Endothelial cell of hepatic sinusoid (primary cell): Measurements from ENCODE around the gene OTOA.
"Not testable (repeated sequence)": the region's sequence is repeated elsewhere in the genome, so short reads cannot be mapped to it uniquely, and the experiment has no call there.

Source experiments
- in situ Hi-C: cut with HindIII; loops from 2 replicates; pipeline ENCODE4 v1.10.0; 2017; ENCODE audit warnings: low sequenced_read_pairs

Gene OTOA

GRCh38 chr16:21714369-21714618 is 50.5 kb downstream of the OTOA start:
- in situ Hi-C loops: not testable (repeated sequence)

DNA sequence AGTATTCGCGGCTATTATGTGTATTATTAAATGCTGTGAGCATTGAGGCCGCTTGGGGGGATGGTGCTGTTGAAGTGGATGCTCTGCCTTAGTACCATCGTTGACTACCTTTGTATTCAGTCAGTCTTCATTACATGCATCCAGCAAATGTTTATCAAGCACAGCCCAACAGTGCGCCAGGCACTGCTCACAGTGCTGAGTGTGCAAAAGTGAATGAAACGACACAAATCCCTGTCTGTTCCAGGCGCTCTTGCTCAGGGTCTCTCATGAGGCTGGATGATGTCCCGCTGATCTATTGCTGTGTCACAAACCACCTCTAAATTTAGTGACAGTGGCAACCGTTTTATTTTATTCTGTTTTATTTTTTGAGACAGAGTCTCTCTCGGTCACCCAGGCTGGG is 53.8 kb downstream of the OTOA start:
- in situ Hi-C loops: no loop called here

DNA sequence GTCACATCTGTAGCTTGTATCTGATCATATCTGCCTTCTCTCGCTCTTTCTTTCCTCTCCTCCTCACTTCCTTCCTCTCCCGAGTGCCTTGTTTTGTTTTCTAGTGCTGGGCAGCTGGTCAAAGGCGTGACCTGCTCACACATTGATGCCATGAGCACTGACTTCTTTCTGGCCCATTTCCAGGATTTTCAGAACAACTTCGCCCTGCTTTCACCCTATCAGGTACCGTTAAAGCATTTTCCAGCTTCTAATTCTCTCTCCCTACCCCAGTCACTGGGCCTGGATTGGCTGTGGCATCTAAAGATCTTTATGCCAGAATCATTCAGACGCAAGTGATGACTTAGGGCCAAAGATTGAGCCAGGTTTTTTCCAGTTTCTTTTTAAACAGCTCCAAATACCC is 55.5 kb downstream of the OTOA start:
- in situ Hi-C loops: no loop called here

DNA sequence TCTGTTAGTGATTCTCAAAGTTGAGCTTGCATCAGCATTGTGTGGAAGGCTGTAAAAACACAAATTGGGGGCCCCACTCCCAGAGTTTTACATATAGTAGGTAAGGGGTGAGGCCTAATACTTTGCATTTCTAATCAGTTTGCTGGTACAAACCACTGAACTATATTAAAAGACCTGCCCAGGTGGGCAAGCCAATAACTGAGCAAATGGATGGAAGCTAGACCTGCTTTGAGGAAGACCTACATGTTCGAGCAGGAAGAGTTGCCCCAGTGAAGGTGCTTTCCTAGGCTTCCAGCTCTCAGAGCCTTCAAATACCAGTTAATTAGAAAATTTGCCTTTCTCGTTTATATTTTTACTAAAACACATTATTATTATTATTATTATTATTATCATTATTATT is 56.8 kb downstream of the OTOA start:
- in situ Hi-C loops: no loop called here

DNA sequence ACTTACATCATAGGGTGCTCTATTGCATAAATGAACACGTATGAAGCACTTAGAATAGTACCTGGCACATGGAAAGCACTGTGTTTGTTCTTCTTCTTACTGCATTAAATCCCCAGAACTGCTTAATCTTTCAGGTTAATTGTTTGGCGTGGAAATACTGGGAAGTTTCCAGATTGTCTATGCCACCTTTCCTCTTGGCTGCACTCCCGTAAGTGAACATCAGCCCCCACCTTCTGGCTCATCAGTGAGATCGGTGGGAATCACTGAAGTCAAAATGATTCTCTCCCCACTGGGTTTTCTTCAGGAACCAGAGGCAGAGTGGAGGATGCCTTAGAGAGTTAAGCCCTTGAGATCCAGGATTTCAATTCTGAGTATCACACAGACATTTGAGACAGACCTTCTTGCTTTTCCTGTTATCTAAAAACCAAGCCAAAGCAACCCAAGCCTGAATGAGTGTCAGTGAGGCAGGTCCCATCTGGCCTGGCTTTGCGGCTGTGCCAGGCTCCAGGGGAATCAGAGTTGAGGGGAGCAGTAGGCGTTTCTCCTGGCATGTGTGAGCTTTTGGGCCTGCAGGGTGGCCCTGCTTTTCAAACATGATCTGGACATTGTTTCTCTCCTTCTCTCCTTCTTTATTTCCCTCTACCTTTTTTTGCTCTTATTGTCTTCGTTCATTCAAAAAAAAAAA is 59.1 kb downstream of the OTOA start:
- in situ Hi-C loops: no loop called here

- in situ Hi-C loops: no loop called here
Measured at GRCh38 chr16:21723532-21723931, 59.8 kb downstream of the OTOA start.

GRCh38 chr16:21727344-21727743 is 63.6 kb downstream of the OTOA start:
- in situ Hi-C loops: no loop called here

DNA sequence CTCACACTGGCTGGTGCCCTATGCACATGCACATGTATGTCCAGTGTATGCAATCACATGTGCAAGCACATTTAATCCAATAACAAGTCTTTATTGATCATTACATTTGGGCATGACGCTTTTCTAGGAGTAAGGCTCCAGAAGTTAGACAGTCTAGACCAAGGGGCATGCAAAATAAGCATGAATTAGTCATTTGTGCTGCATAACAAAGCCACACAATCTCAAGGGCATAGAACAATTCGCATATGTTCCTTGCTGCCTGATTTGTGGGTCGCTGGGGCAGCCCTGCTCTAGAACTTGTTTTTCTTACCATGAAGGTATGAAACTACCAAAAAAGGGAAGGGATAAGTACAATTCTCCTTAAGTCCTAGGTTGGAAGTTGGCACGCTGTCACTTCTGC is 67.5 kb downstream of the OTOA start:
- in situ Hi-C loops: not testable (repeated sequence)

- in situ Hi-C loops: not testable (repeated sequence)
Measured at GRCh38 chr16:21740637-21741036, 76.9 kb downstream of the OTOA start.

DNA sequence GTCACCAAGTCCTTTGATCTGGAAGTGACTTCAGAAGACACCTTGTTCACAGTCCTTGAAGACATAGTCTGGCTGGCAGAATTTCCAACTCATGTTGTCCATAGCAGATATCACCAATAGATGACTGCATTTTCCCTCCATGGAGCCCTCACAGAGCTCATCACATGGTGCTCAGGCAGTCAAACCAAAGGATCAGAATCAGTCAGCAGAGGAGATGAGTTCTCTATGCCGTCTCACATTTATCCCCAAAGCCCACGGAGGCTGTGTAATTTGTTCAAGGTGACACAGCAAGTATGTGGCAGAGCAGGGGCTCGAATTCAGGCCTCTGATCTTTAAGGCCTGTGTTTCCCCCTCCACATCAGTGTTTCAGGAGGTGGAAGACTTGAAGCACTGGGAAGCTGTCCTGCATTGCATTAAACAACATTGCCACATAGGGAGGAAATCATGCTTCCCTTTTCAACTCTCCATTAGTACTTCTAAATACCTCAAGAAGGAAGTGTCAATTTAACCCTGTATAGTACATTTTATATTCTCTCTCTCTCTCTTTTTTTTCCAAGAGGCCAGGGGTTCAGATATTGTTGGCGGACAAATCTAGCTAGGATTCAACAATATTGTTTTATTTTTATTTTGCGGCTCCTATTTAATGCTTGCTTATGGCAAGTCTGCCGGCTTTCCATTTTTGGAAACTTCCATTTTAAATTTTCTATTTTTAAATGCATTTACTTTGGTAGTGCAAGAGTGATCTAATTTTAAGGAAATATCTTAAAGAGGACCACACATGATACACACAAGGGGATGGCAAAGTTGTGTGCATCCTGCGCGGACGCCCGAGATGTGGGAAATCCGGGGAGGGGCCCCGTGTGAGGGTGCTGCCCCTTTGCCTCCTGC is 92.7 kb downstream of the OTOA start:
- in situ Hi-C loops: not testable (repeated sequence)

DNA sequence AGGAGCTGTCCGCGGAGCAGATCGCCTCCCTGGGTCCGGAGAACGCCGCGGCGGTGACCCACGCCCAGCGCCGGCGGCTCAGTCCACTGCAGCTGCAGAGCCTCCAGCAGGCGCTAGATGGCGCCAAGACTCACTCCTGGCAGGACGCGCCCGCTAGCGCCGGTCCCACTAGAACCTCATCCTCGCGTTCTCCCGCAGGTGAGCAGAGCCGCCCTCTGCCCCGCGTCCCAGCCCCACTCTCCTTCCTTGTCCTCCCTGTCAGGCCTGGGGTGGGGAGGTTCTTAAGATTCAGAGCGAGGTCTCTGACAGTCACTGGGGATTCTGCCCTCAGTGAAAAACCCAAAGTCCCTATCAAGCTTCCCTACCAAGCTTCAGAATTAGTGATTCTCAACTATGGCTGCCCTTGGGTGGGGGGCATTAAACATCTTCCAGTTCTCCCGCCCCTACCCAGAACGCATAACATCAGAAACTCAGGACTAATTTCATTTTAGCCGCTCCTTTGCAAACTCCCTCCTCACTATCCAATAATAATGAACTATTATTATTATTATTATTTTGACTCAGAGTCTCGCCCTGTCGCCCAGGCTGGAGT is 93.4 kb downstream of the OTOA start:
- in situ Hi-C loops: not testable (repeated sequence)

- in situ Hi-C loops: not testable (repeated sequence)
Measured at GRCh38 chr16:21768280-21768679, 104.5 kb downstream of the OTOA start.

DNA sequence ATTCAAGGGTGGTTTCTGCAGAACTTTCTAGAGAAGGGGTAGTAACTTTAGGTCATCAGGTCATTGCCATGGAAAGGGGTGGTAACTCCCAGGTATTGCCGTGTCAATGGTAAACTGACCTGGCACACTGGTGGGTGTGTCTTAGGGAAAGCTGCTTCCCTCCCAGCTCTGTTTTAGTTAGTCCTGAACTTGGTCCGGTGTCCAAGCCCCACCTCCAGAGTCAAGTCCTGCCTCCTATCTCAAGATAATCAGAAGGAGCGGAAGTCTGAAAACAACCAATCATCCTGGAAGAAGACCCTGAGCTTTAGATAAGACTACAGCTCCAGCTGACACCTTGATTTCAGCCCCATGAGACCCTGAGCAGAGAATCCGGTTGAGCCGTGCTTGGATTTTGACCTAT is 105.0 kb downstream of the OTOA start:
- in situ Hi-C loops: not testable (repeated sequence)

DNA sequence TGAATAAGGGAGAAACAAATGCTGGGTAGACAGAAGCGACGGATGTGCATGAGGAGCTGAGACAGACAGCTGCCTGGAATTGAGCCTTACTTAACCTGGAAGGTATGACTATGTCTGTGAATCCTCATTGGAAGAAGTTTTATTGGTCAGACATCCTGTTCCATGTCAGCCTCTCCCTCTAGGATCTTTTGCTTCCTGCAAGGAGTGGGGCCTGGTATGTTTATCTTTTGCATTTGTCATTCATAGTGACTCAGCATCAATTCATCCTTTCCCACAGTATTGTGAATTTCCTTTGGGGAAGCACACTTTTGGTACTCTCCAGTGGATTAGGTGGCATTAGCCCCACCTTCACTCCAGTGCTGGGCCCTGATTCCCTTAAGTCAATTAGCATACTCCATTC is 105.5 kb downstream of the OTOA start:
- in situ Hi-C loops: not testable (repeated sequence)

- in situ Hi-C loops: not testable (repeated sequence)
Measured at GRCh38 chr16:21770584-21770983, 106.8 kb downstream of the OTOA start.

- in situ Hi-C loops: not testable (repeated sequence)
Measured at GRCh38 chr16:21772547-21773206, 108.9 kb downstream of the OTOA start.

- in situ Hi-C loops: not testable (repeated sequence)
Measured at GRCh38 chr16:21773207-21773553, 109.4 kb downstream of the OTOA start.

DNA sequence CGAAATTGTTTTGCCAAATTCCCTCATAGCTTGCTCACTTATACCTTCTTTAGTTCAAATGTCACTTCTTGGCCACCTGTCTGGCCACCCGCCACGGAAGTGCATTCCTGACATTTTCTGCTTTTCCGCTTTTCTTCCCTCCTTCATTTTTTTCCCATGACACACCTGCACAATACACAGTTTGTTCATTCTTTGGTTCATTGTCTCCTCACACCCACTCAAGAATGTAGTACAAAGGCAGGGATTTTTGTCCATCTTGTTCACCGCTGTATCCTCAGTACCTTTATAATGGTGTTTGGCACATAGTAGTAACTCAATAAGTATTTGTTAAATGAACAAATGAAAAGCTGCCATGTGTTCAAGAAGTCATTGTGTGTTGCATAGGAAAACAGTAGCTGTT is 116.8 kb downstream of the OTOA start:
- in situ Hi-C loops: not testable (repeated sequence)

DNA sequence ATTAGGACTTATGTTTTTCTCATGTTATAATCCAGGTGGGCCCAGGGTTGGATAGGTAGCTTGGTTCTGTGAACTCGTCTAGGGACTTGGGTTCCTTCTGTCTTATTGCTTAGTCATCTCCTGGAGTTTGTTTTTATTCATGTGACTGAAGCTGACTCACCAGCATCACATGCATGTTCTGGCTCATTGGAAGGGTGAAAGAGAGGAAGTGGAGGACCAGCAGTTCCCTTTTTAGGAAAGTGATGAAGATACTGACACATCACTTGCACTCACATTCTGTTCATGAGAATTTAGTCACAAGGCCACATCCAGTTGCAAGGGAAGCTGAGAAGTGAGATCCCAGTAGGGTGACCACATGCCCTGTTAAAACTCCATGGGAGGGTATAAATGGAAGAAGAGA is 126.7 kb downstream of the OTOA start:
- in situ Hi-C loops: not testable (repeated sequence)

DNA sequence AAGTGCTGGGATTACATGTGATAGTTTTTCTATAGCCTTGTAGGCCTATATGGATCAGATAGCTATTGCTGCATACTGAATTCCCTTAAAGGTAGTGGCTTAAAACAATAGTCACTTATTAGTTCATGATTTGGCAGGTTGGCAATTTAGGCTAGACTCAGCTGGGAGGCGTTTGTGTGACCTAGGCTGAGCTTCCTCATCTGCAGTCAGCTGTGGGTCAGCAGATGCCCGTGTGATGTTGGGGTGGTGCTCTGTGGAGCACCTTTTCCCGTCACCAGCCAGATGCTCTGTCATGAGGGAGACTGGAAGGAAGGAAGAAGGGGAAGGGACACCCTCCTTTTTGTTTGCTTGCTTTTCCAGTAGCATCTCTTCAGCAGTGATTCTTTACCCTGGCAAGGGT is 129.5 kb downstream of the OTOA start:
- in situ Hi-C loops: not testable (repeated sequence)

- in situ Hi-C loops: not testable (repeated sequence)
Measured at GRCh38 chr16:21798601-21799000, 134.8 kb downstream of the OTOA start.
